Stimulated activated CD8-positive, alpha-beta memory T cell treated with anti-CD3 and anti-CD28 coated beads, Interleukin-7, amount 100 ng/mL, for 24 hours (primary cell): ENCODE results near the gene VAPB.
A peak's percentile ranks its signal among the peaks of the same experiment; 100 is the strongest.

Experiments used
- DNase-seq: peaks from one replicate; pipeline ENCODE4 v3.0.0-alpha.2; 2020; ENCODE audit warnings: low read depth

VAPB gene

DNA sequence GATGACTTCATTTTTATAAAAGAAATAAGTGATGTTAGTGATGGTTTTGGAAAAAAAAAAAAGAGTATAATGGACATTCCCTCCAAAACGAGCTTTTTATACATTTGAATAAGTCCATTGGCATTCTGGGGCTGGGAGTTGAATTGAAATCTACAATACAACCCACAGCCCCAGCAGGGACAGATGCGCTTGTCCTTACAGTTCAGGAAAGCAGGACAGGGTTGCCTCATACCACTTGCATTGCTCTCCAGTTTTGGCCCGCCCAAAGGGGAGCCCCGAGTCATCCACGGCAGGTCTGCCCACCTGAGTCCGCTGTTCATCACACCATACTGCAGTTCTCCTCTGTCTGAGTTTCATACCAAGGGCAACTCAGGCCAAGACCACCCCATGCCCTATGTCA, 46.2 kb downstream of the VAPB start:
- DNase-seq = no peak

DNA sequence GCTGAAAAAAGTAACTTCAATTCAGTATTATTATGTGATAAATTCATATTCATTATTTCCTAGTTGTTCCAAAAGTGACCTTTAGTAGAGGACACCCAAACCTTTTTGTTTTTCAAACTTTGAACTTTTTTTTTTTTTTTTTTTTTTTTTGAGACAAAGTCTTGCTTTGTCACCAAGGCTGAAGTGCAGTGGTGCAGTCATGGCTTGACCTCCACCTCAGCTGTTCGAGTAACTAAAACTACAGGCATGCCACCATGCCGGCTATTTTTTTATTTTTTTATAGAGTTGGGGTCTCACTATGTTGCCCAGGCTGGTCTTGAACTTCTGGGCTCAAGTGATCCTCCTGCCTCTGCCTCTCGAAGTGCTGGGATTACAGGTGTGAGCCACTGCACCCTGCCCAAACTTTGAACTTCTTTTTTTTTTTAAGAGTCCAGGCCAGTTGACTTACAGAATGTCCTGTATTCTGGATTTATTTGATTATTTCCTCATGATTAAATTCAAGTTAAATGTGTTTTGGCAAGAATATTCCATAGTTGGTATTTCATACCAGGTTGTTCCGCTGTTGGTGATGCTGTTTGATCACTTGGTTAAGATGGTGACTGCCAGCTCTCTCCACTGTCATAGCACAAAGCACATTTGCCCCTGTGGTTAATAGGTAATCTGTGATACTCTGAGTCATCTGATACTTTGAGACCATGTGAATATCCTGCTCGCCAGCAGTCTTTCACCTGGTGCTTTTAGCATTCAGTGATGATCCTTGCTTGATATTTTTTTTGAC, 48.0 kb downstream of the VAPB start:
- DNase-seq = no peak

DNA sequence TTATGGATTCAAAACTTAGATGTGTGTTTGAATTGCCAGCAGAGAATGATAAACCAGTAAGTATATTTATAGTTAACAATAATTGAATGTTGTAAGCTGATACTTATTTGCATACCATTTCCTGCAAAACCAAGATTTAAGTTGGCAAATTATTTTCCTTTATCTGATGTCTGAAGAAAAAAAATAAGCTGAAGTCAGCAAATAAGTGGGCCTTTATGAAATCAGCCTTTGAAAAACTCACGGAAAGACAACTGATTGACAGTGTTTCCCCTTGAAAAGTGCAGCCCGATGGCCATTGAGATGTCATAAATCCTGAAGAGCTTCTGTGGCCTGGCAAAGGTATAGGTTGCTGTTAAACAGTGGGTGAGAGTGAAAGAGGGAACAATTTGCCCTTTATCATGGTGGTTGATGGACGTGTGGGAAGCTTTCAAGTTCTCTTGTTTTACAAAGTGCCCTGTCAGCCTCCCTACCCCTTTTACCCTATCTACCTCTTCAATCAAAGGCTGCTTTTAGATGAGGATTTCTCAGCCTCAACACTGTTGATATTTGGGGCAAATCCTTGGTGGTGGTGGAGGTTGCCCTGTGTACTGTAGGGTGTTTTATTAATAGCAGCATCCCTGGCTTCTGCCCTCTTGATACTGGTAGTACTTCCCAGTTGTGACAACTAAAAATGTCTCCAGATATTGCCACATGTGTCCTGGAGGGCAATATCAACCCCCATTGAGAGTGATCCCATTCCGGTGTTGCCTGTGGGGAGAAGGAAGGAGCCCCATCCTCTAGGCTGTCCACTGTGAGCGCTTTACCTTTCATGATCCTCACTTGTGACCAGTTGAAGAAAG, 50.2 kb downstream of the VAPB start:
- DNase-seq = no peak

DNA sequence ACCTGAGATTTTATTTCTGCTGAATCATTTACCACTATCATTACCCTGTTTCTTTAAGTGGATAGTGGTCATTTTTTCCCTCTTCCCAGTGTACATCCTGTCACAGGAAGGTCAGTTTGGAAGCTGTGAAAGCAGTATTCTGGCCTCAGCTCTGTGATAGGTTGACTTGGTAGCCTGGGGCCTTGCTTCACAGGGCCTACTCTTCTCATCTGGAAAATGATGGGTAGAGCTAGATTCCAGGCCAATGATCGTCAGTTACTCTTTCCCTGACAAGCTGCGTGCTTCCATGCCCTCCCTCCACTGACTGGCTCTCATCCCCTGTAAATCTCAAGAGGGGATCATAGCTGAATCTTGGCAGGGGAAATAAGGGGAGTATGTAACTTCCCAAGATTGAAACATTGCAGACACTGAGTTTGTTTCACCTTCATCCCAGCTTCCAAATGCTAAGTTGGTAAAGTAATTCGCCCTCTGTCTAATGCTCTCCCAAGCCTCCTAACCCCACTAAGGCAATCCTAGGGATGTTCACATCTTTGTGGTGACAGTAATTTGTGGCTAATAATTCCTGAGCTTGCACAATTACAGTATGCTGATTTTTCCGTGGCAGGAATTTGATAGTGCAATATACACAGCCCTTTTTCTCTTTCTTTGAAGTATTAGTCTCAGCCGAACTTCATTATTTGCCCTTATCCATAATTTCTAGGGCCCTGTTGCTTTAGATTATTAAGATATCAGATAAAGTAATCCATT, 51.2 kb downstream of the VAPB start:
- no peak for DNase-seq

GRCh38 chr20:58441723-58442122, 52.7 kb downstream of the VAPB start:
- DNase-seq = no peak

GRCh38 chr20:58444746-58445255, 55.8 kb downstream of the VAPB start:
- DNase-seq = no peak

DNA sequence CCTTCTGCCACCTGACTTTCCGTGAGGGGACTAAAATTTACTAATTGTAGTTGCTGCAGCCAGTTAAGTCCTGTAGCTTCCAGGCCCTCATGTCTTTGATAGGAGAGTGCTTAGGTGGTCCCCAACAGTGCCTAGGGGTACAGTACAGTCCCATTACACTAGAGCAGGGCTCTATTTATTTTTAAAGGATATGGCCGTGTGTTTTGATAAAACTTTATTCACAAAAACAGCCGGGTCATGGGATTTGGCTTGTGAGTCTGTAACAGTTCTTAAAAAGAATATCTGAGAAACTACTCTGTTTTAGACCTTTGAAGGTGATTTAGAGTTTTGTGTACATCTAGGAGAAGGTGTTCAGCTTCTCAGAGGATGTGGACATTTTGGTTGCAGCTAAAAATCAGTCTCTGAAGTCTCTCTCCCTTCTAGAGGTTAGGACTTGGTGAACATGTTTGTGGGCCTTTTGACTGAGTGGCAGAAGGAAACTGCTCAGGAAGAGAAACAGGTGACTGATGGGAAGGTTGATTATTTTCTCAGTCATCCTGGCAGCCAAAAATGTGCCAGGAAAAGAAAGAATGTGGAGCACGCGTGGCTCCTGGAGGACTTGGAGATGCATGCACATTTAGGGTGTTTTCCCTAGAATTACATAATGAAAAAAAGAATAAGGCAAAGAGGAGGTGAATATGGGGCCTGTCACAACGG, 57.4 kb downstream of the VAPB start:
- DNase-seq = no peak

DNA sequence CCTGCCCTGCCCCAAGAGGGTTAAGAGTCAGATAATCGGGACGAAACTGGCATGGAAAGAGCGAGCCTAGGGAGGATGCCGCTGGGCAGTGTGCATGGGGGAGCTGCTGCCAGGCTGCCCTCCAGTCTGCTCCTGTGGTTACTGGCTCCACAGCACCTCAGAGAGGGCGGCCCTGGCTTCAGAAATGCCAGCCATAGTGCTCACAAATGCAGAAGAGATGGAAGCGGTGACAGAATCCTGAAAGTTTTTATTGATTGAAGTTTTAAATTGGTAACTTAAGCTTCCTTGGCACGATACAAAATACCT, 57.9 kb downstream of the VAPB start:
- DNase-seq = no peak

- peak; percentile 4 for DNase-seq
These were observed 58.7 kb downstream of the VAPB start for GRCh38 chr20:58447511-58448391.

- no peak for DNase-seq
These were observed 59.9 kb downstream of the VAPB start for GRCh38 chr20:58448958-58449357.

GRCh38 chr20:58449681-58450221, 60.7 kb downstream of the VAPB start:
- DNase-seq = no peak

GRCh38 chr20:58450254-58450653, 61.2 kb downstream of the VAPB start:
- no peak for DNase-seq

GRCh38 chr20:58452667-58453255, 63.7 kb downstream of the VAPB start:
- no peak for DNase-seq

DNA sequence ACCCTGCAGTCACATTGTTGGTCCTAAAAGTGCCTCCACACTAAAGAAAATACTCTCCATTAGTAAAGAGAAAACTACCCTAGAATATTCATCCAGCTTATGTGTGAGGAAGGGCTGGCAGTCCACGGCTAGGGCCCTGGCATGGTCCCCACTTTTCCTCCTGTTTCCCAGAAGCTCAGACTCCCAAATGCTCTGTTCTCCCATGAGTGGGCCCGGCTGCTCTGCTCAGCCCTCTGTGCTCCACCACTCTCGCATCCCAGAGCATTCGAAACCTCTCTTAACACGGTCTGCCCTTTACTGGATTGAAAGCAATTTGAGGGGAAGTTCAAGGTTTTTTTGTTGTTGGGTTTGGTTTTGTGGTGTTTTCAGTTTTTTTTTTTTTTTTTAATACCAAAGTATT, 64.4 kb downstream of the VAPB start:
- no peak for DNase-seq

DNA sequence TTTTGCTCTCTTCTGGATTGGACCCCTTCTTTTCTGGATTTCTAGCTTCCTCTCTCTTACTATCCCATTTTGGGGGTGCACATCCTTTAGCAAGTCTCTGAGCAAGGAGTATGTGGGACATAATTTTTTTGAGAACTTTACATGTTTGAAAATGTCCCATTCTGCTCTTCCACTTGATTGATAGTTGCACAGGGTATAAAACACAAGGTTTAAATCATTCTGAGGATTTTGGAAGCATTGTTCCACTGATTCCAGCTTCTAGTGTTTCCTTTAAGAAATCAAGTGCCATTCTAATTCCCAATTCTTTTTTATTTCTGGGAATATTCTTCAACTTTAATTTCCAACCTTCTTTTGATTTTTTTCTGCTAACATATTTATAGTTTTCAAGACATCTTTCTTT, 65.4 kb downstream of the VAPB start:
- no peak for DNase-seq

DNA sequence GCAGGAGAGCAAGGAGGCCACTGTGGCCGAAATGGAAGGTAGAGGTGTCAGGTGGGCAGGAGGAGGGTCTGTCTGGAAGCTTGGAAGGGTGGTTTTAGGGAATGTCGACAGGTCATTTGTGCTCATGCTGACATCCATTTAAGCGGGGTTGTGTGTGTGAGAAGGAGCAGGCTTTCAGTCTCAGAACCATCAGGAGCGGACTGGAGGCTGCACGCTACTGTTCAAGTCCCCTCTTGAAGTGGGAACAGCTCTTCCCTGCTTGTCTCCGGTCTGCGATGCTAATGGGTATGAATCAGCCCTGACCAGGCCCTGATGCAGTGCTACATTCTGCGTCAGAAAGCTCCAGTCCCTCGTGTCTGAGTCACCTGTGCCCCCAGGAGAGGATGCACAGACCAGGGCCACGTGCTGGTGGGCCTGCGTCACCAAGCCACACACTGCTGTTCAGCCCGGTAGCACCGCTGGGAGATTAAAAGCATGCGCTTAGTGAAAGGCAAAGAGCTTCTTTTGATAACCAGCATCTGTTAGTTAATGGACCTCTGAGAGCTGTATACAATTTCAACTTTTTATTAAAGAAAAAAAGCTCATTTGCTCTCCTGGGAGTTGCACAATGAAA, 68.2 kb downstream of the VAPB start:
- no peak for DNase-seq

- DNase-seq = no peak
These were observed 69.5 kb downstream of the VAPB start for GRCh38 chr20:58458342-58459057.

- no peak for DNase-seq
These were observed 70.2 kb downstream of the VAPB start for GRCh38 chr20:58459058-58459750.

GRCh38 chr20:58461104-58461503, 72.1 kb downstream of the VAPB start:
- DNase-seq = no peak
